Raji (cell line): ENCODE results near the gene EVL.

Source experiments
- POLR2A ChIP-seq: IDR thresholded peaks from 2 replicates; pipeline ENCODE4 v1.6.1; 2011; ENCODE audit warnings: low read depth, low read length, control low read depth; ENCODE audit not compliant: insufficient read depth

Gene EVL

DNA sequence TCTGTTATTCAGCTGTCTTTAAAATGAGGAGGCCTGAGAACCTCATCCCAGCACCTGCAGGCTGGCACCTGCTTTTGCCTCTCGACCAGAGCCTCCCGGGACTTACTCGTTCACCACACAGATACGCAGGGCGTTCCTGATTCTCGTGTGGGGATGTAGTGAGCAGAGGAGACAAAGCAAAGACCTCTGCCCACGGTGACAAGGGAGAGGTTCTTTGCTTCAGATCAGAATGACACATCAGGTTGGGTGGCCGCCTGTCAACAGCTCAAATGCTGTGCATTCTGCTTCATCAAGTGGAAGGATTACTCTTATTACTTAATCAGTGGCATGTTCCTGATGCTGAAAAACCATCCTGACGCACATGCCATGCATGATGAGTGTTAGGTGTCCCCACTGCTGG, 69.9 kb downstream of the EVL start:
- TF ChIP-seq POLR2A: no peak

DNA sequence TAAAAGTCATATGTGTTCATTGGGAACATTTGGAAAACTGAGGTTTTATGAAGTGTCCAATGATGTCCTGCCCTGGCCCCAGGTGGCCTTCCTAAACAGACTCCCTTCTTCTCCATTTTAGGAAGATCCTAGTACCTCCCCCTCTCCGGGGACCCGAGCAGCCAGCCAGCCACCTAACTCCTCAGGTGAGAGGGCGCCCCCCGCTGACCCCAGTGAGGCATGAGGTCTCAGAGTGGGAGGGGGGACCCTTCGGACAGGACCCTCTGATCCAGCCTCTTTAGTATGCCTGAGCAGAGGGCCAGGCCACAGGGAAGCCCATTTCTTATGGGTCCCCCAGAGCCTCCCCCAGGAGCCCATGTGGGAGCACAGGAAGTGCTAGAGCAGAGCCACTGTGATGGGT, 70.6 kb downstream of the EVL start:
- TF ChIP-seq POLR2A: no peak

DNA sequence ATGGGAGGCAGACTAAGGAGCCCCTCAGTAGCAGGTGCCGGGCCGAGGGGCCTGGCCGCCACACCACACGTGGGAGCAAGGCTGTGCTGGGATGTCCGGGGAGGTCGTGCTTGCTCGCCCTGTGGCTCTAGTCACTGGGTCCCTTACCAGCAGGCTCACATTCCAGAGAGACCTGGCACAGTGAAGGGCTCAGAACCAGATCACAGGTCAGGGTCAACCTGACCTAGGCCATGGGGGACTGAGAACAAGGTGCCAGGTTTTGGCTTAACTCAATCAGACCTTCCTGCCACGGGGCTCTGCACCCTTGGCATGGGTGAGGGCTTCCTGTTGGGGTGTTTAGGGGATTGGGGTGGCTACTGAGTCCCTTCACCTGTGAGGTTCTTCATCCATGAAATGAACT, 72.0 kb downstream of the EVL start:
- no peak for TF ChIP-seq POLR2A

DNA sequence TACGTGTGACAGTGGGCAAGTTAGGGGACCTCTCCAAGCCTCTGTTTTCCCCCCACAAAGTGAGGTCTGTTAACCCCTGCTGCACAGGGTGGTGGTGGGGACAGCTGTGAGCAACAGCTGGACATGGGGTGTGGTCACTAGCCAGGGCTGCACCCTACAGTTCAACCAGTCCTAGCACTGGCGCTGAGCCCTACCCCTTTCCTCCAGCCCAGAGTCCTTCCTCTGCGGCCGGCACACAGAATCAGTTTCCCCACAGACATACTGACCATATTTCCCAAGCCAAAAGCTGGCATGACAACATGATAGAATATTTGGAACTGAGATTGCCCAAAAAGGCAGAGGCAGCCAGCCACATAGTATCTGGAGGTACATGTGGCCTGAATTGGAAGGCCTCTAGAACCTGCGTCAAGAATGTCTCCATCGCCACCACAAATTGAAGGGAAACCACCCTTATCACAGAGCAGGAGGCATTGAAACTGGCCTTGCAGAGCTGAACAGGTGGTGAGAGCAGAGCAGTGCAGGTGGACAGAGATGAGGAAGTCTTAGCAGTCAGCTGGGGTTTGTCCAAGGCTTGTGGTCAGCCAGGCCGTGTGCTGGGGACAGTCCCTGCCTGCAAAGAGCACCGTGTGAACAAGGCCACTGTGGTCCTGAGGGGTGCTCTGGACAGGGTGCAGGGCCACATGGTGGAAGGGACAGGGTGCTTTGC, 73.0 kb downstream of the EVL start:
- no peak for TF ChIP-seq POLR2A

DNA sequence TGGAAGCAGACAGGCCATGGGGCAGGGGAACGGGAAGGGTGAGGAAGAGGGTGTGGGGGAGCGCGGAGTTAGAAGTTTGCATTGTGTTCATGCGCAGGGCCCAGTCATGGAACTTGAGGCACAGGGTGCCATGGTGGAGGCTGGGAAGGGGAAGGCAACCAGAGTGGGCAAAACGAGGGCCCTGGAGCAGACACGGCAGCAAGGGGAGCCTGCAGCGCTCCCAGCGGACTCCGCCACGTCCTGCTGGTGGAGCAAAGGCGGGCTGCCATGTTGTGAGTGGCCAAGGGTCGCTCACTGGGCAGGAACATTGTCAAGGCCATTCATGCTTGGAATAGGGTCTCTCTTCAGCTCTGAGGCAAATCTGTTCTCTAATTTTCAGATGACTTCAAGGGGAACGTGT, 73.7 kb downstream of the EVL start:
- TF ChIP-seq POLR2A: no peak

DNA sequence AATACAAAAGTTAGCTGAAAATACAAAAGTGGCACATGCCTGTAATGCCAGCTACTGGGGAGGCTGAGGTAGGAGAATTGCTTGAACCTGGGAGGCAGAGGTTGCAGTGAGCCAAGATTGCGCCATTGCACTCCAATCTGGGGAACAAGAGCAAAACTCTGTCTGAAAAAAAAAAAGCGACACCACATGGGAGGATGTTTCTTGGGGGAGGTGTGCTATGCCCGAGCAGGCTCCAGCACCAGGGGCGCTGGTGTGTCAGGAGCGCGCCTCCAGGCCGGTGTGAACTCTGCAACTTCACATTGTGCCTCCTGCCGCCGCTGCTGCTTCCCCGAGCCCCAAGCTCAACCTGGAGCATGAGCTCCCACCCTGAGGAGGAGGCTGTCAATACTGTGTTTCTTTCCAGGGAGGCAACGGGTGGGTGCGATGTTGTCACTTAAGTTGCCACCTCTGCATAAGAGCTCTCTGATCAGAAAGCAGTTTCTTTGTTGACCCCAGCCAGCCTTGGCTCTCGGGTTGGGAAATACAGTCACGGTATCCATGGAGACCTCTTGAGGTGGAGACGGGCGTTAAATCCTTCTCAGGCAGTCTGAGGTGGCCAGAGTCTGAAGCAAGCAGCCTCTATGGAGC, 75.3 kb downstream of the EVL start:
- TF ChIP-seq POLR2A: no peak

DNA sequence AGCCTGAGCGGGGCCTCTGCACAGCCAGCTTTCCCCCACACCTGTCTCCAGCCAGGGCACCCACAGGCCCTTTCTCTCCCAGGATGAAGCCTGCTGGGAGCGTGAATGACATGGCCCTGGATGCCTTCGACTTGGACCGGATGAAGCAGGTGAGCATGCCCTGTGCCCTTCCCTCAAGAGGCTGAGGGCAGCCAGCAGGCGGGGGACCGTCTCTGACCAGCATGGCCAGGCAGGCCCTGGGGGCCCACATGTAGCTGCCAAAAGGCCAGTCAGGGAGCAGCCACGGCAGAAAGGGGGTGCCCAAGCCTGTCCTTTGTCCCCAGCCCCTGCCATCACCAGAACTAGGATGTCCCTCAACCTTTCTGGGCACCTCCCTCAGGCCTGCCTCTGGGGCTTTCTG, 75.9 kb downstream of the EVL start:
- no peak for TF ChIP-seq POLR2A

DNA sequence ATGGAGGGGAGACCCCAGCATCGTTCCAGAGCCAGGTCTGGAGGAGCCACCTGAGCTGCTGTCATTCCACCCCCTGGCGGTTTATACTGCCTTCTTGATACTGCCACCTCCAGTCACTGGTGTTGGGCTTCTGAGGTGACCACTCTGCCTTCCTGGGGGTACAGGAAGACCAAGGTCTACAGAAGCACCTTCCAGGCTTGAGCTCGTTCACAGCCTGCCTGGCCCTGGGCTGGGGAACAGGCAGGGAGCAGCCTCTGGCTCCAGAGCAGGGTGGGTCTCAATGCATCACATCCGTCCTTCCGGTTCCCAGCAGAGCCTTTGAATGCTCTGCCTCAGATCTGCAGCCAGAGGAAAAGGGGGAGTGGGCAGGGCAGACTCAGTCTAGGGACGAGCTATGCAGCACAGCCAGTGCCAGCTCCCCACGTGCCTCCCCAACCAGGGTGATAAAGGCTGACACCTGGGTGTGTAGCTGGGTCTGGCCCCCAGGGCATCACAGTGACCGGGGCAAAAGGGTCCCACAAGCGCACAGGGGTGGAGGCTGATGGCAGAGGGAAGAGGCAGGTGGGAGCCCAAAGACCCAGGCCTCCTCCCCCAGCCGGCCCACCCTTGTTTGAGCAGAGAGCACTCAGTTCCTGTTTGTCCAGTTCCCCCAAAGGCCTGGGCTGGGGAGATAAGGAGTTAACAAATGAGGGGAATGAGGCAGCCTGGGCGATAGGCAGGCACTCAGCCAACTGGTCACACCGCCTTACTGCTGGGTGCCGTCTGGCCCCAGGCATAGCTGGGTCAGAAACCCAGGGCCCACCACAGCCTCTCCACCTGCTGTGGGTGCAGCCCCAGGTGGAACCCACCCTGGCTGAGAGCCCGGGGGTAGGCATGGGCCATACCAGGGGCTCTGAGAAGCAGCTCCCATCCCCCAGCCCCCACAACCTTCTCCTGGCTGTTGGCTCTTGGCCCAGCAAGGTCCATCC, 77.1 kb downstream of the EVL start:
- TF ChIP-seq POLR2A: no peak

DNA sequence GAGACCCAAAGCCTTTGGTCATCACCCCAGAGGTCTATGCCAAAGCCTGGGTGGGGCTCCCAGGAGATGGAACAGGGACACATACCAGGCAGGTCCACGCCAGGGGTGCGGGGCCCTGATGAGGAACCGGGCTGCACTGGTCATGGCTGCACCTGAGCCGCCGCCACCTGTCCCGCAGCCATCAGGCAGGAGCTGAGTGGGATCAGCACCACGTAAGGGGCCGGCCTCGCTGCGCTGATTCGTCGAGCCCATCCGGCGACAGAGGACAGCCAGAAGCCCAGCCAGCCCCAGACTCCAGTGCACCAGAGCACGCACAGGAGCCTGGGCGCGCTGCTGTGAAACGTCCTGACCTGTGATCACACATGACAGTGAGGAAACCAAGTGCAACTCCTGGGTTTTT, 78.3 kb downstream of the EVL start:
- no peak for TF ChIP-seq POLR2A

DNA sequence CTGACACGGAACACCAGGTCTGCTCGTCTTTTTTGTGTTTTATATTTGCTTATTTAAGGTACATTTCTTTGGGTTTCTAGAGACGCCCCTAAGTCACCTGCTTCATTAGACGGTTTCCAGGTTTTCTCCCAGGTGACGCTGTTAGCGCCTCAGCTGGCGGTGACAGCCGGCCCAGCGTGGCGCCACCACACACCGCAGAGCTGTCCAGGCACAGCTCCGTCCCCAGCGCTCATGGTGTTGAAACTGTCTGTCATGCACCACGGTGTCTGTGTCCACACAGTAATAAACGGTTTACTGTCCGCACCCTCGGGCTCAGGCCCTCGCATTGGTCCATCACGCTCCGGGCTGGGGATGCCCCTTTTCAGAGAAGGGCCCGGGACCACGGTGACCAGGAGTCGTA, 78.7 kb downstream of the EVL start:
- no peak for TF ChIP-seq POLR2A

DNA sequence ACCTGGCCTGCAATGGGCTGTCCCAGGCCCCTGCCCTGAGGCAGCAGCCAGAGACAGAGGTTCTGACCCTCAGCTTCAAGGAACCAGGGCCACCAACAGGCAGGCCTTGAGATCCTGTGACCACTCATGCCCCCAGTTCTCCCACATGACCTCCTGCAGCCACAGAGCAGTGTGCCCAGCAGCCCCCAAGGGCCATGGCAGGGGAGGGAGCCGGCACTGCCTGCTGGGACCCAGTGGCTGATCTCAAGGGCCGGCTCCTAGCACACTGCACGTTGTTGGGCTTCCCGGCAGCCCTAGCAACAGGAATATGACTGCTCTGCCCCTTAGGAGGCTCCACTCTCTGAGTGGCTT, 79.4 kb downstream of the EVL start:
- TF ChIP-seq POLR2A: no peak

DNA sequence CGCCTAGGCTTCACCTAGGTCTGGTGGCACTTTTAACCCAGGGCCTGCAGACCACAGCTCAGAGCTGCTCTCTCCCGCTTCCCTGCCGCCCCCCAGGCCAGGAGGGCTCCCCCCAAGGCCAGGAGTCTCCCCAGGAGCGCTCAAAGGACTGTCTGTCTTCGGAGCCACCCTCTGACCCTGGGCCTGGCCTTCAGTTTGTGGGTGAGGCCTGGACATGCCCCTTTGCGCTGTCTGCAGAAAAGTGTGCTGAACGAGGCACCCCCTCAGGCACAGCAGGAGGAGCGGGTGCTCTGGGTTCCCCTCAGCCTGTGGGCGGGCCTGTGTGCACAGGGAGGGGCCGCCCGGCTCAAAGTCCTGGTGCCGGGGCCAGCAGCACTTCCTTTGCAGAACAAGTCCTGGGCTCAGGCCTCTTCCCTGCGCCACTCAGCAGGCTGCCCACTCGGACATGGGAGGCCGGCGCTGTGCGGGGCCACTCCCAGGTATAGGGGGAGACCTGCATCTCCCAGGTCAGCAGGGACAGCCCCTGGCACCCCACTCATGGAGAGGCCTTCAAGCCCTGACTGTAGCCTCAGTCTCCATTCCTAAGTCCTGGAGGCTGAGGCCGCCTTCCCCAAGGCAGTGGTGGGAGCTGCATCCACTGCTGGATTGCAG, 79.9 kb downstream of the EVL start:
- no peak for TF ChIP-seq POLR2A

DNA sequence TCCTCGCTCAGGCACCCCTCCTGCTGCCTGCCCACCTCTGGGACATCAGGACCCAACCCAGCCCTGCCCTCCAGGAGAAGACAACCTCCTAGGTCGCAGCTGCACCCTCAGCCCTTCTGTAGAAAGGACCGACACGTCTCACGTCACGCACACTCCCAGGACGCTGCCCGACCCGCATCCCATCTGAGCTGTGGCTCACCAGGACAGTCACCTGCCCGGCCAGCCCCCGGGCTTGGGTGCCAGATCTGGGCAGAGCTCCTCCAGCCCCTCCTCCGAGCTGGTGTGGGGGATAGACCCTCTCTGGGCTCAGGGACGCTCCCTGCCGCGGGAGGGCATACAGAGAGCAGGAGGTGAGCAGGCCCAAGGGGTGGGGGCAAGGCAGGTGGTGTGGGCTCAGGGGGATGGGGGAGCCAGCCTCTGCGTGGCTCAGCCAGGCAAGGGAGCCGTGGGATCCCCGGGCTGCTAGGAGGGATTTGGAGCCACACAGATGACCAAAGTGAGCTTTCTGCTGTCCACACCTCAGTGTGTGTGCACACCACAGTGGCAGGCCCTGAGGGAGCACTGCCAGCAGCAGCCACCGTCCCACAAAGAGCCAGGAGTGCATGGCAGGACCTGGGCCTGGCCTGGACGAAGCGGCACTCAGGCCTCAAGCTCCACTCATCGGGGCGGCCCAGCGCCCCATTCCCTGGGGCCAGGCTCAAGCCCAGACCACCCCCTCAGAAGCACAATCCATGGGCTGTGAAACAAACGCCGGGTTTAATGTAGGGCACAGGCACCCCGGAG, 80.7 kb downstream of the EVL start:
- no peak for TF ChIP-seq POLR2A

DNA sequence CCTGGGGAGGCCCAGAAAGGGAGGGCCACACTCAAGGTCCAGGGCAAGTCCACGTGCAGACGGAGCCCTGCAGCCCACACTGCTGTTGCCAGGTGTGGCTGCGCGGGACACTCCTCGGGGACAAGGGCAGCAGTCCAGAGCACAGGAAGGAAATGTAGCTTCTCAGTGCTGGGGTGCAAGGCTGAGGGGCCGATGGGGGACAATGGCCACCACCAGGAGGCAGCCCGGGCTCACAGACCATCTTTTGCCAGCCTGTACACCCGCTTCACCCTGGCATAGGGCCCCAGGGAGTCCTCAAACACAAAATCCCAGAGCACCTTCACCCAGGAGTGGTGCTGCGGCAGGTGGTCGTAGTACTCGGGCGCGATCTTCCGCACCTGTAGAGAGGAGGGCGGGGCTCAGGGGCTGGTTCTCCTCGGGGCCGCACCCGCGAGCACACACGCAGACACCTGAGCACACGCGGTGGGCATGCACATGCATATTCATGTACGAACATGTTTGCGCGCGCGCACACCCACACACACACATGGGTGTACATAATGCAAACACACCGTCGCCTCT, 81.4 kb downstream of the EVL start:
- TF ChIP-seq POLR2A: no peak
